BLaER1 treated with 17β-estradiol and CSF1 and Interleukin-3, amounts not matched to agents 10 nM and 100 nM (cell line): ENCODE measurements around the gene PITPNC1.
A peak's percentile ranks its signal among the peaks of the same experiment; 100 is the strongest.

ENCODE experiments used
- H3K27ac ChIP-seq, 11 experiments: shearing (Covaris generic); formaldehyde crosslinking; 2 replicates each; pipeline ENCODE4 v1.8.1; 2022
- H3K27me3 ChIP-seq, 11 experiments: shearing (Covaris generic); formaldehyde crosslinking; 2 replicates each; pipeline ENCODE4 v1.8.1; 2022
- H3K36me3 ChIP-seq, 11 experiments: shearing (Covaris generic); formaldehyde crosslinking; 2 replicates each; pipeline ENCODE4 v1.8.1; 2022
- H3K4me1 ChIP-seq, 10 experiments: shearing (Covaris generic); formaldehyde crosslinking; 2 replicates each; pipeline ENCODE4 v1.8.1; 2022
- H3K4me2 ChIP-seq, 11 experiments: shearing (Covaris generic); formaldehyde crosslinking; 2 replicates each; pipeline ENCODE4 v1.8.1; 2022
- H3K4me3 ChIP-seq, 10 experiments: shearing (Covaris generic); formaldehyde crosslinking; 2 replicates each; pipeline ENCODE4 v1.8.1; 2022
- H3K9ac ChIP-seq, 11 experiments: shearing (Covaris generic); formaldehyde crosslinking; 2 replicates each; pipeline ENCODE4 v1.8.1; 2022
- H3K9me3 ChIP-seq, 11 experiments: shearing (Covaris generic); formaldehyde crosslinking; replicated peaks in 1 of 11; 2 replicates each; pipeline ENCODE4 v1.8.1; 2022
- H4K20me1 ChIP-seq, 11 experiments: shearing (Covaris generic); formaldehyde crosslinking; 2 replicates each; pipeline ENCODE4 v1.8.1; 2022
- Cebpa-rat ChIP-seq, 11 experiments: shearing (Covaris generic); IDR thresholded peaks; 2 replicates each; pipeline ENCODE4 v1.8.1; 2022

PITPNC1 gene

DNA sequence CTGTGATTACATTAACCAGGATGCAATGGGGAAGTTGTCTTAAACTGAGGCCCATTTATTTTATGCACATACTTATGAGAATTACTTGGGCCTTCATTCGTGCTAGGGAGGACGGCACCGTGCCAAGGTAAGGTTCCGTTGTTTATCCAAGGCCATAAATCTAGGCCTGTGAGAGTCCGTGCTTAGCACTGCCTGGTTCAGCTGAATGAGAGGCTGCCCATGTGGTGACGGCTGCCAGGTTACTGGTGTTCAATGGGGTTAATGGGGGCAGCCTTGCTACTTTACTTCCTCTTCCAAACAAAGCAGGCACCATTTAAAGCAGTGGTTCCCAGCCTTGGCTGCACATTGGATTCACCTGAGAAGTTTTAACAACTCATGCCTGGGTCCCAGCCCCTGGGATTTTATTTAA, 205.6 kb downstream of the PITPNC1 start:
- H3K9me3 ChIP-seq: peaks cover 0 to 29% (median 14%) of the 10 kb centered on the region in 11 experiments; a peak in 13 of 22 replicates
- no peak overlapping the region for H3K27ac ChIP-seq
- no peak overlapping the region for H3K4me3 ChIP-seq
- peaks cover 0 to 6% (median under 1%) of the 10 kb centered on the region in 10 experiments; a peak in 8 of 20 replicates for H3K4me1 ChIP-seq
- no peaks in the 10 kb centered on the region for H3K27me3 ChIP-seq
- peaks cover 32 to 96% (median 76%) of the 10 kb centered on the region in 11 experiments; a peak in 21 of 22 replicates for H3K36me3 ChIP-seq
- TF ChIP-seq Cebpa-rat (IDR thresholded peaks at IDR 0.05): no peak
- no peak overlapping the region for H3K4me2 ChIP-seq
- H3K9ac ChIP-seq: no peak overlapping the region
- no peaks in the 10 kb centered on the region for H4K20me1 ChIP-seq

GRCh38 chr17:67585077-67585602, 208.1 kb downstream of the PITPNC1 start:
- Histone ChIP-seq H3K4me1 (peaks cover 0 to 22% (median 9%) of the 10 kb centered on the region in 10 experiments; a peak in 9 of 20 replicates), H3K4me2 (no peak overlapping the region), H3K27me3 (no peaks in the 10 kb centered on the region), H3K4me3 (no peak overlapping the region), H3K27ac (no peak overlapping the region), H4K20me1 (no peaks in the 10 kb centered on the region), H3K9me3 (peaks cover 0 to 29% (median 14%) of the 10 kb centered on the region in 11 experiments; a peak in 13 of 22 replicates), H3K36me3 (peaks cover 20 to 77% (median 54%) of the 10 kb centered on the region in 11 experiments; a peak in 21 of 22 replicates), H3K9ac (no peak overlapping the region)
- no peak for TF ChIP-seq Cebpa-rat (IDR thresholded peaks at IDR 0.05)

- Histone ChIP-seq H3K4me3 (no peak overlapping the region), H3K4me1 (peaks cover 0 to 22% (median 10%) of the 10 kb centered on the region in 10 experiments; a peak in 9 of 20 replicates), H3K4me2 (peak overlapping the region in 3 of 11 experiments; percentile 24 to 34 (median 28); a peak in 4 of 22 replicates), H3K27ac (no peak overlapping the region), H3K27me3 (no peaks in the 10 kb centered on the region), H3K9me3 (peaks cover 4 to 38% (median 18%) of the 10 kb centered on the region in 11 experiments; a peak in 17 of 22 replicates), H3K9ac (no peak overlapping the region), H4K20me1 (no peaks in the 10 kb centered on the region), H3K36me3 (peaks cover 13 to 55% (median 34%) of the 10 kb centered on the region in 11 experiments; a peak in 20 of 22 replicates)
- no peak for TF ChIP-seq Cebpa-rat (IDR thresholded peaks at IDR 0.05)
These were observed 211.2 kb downstream of the PITPNC1 start for GRCh38 chr17:67588326-67588725.

GRCh38 chr17:67594115-67594880, 217.2 kb downstream of the PITPNC1 start:
- Histone ChIP-seq H3K27ac (no peak overlapping the region), H3K4me1 (peaks cover 10 to 23% (median 17%) of the 10 kb centered on the region in 10 experiments), H3K9ac (no peak overlapping the region), H4K20me1 (no peaks in the 10 kb centered on the region), H3K4me2 (peak overlapping the region in 10 of 11 experiments; percentile 9 to 66 (median 26); a peak in 12 of 22 replicates), H3K36me3 (peaks cover 0 to 33% (median 10%) of the 10 kb centered on the region in 11 experiments; a peak in 9 of 22 replicates), H3K27me3 (no peaks in the 10 kb centered on the region), H3K9me3 (peaks cover under 1 to 24% (median 4%) of the 10 kb centered on the region in 11 experiments; a peak in 14 of 22 replicates), H3K4me3 (no peak overlapping the region)
- no peak for TF ChIP-seq Cebpa-rat (IDR thresholded peaks at IDR 0.05)

DNA sequence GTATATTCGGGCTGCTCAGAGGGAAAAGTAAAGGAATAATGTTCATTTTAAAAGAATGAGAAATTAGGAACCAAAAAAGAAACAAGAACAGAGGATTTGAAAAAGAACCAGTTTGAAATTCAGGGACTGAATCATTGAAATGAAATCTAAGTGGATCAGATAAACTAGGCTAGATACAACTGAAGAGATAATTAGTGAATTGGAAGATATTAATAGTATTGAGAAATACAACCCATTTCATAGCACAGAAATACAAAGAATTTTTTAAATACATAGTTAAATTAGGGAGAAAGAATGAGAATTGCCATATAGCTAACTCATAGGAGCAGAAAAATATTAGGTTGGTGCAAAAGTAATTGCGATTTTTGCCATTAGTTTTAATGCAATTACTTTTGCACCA, 223.3 kb downstream of the PITPNC1 start:
- Histone ChIP-seq H3K9me3 (peaks cover 8 to 25% (median 12%) of the 10 kb centered on the region in 11 experiments; a peak in 18 of 22 replicates), H3K4me1 (peaks cover 0 to 10% (median 7%) of the 10 kb centered on the region in 10 experiments; a peak in 10 of 20 replicates), H3K27me3 (no peaks in the 10 kb centered on the region), H3K9ac (no peak overlapping the region), H3K4me2 (no peak overlapping the region), H4K20me1 (no peaks in the 10 kb centered on the region), H3K27ac (no peak overlapping the region), H3K4me3 (no peak overlapping the region), H3K36me3 (peaks cover 0 to 42% (median 14%) of the 10 kb centered on the region in 11 experiments; a peak in 12 of 22 replicates)
- no peak for TF ChIP-seq Cebpa-rat (IDR thresholded peaks at IDR 0.05)

DNA sequence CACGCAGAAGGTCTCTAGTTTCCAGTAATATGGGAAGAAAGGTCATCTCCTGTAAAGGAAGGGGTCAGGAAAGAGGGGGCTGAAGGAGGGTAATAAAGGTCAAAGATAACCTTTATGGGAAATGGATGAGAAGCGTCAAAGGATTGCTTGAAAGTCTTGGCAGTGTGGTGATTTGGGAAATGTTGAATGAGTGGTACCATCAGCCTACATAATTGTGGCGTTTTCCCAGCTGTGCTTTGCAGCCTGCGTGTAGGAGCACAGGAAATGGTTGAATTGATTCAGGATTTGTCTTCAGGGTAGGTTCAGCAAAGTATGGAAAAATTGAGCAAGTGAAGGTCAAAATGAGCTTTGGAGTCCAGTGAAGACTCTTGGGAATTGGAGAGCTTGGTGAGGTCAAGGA, 224.8 kb downstream of the PITPNC1 start:
- Histone ChIP-seq H3K9me3 (peaks cover 8 to 23% (median 12%) of the 10 kb centered on the region in 11 experiments; a peak in 18 of 22 replicates), H3K4me3 (no peak overlapping the region), H3K4me2 (no peak overlapping the region), H4K20me1 (no peaks in the 10 kb centered on the region), H3K27ac (no peak overlapping the region), H3K27me3 (no peaks in the 10 kb centered on the region), H3K4me1 (peaks cover 0 to 3% (median under 1%) of the 10 kb centered on the region in 10 experiments; a peak in 8 of 20 replicates), H3K36me3 (peaks cover 0 to 42% (median 17%) of the 10 kb centered on the region in 11 experiments; a peak in 12 of 22 replicates), H3K9ac (no peak overlapping the region)
- no peak for TF ChIP-seq Cebpa-rat (IDR thresholded peaks at IDR 0.05)

DNA sequence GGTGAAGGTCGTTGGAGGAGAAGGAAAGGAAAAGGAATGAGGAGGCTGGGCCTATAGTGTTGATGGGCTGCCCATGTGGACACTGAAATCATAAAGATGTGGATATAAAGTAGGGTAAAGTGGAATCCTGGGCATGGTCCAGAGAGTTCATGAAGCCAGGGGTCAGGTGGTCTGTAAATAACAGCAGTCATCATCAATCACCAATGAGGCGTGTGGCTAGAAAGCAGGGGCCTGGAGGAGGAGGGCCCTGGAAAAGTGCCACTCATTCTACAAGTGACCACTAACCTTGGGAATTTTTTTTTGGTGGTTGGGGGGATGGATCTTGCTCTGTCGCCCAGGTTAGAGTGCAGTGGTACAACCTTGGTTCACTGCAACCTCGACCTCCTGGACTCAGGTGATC, 225.4 kb downstream of the PITPNC1 start:
- H3K9ac ChIP-seq: no peak overlapping the region
- no peak overlapping the region for H3K27ac ChIP-seq
- no peaks in the 10 kb centered on the region for H4K20me1 ChIP-seq
- no peaks in the 10 kb centered on the region for H3K27me3 ChIP-seq
- H3K9me3 ChIP-seq: peaks cover 8 to 20% (median 12%) of the 10 kb centered on the region in 11 experiments; a peak in 18 of 22 replicates
- H3K4me2 ChIP-seq: no peak overlapping the region
- no peaks in the 10 kb centered on the region for H3K4me1 ChIP-seq
- H3K36me3 ChIP-seq: peaks cover 0 to 46% (median 20%) of the 10 kb centered on the region in 11 experiments; a peak in 12 of 22 replicates
- H3K4me3 ChIP-seq: no peak overlapping the region
- TF ChIP-seq Cebpa-rat (IDR thresholded peaks at IDR 0.05): no peak

GRCh38 chr17:67602974-67603373, 225.9 kb downstream of the PITPNC1 start:
- Histone ChIP-seq H3K4me1 (no peaks in the 10 kb centered on the region), H3K9me3 (peaks cover 8 to 20% (median 12%) of the 10 kb centered on the region in 11 experiments; a peak in 18 of 22 replicates), H3K4me3 (no peak overlapping the region), H3K36me3 (peaks cover 0 to 51% (median 20%) of the 10 kb centered on the region in 11 experiments; a peak in 12 of 22 replicates), H3K27ac (no peak overlapping the region), H3K9ac (no peak overlapping the region), H3K4me2 (no peak overlapping the region), H3K27me3 (no peaks in the 10 kb centered on the region), H4K20me1 (no peaks in the 10 kb centered on the region)
- no peak for TF ChIP-seq Cebpa-rat (IDR thresholded peaks at IDR 0.05)
